T-helper 1 cell treated with Interleukin-12 subunit alpha and Interleukin-12 subunit beta and Interleukin-4 antibody, amounts not matched to agents 30 ng/mL and 1 ng/mL, for 36 hours (primary cell): Measurements from ENCODE around the gene MDFI. TPM values are rescaled to one million over a fixed set of nuclear protein-coding genes. Genes with fewer than 3 reads are reported as not detected.

Experiments
- intact Hi-C: fragments of 100-400 bp; cut with micrococcal nuclease; formaldehyde crosslinking; loops from one replicate; pipeline ENCODE4 v1.15.1; 2024
- total RNA-seq: library from RNA; stranded (reverse); gene quantifications from 2 replicates; pipeline ENCODE4 v1.2.3, GENCODE V29; 2022

MDFI gene
- total RNA-seq, 1 donor from 2014 or later = not detected

GRCh38 chr6:41630946-41631345 lies 7.3 kb upstream of the MDFI start:
- intact Hi-C loops = no loop called here

- intact Hi-C loops = no loop called here
Observed at GRCh38 chr6:41633056-41633634, 5.1 kb upstream of the MDFI start.

GRCh38 chr6:41634657-41635056 lies 3.6 kb upstream of the MDFI start:
- intact Hi-C loops = no loop called here

- intact Hi-C loops = no loop called here
Observed at GRCh38 chr6:41635365-41635764, 2.9 kb upstream of the MDFI start.

GRCh38 chr6:41636833-41637193 lies 1.5 kb upstream of the MDFI start:
- intact Hi-C loops = no loop called here

GRCh38 chr6:41637194-41638001 lies 870 bp upstream of the MDFI start:
- intact Hi-C loops = no loop called here

- intact Hi-C loops = no loop called here
Observed at GRCh38 chr6:41638935-41639808, 904 bp downstream of the MDFI start.

GRCh38 chr6:41639809-41640371 lies 1.6 kb downstream of the MDFI start:
- intact Hi-C loops = no loop called here

GRCh38 chr6:41640426-41640825 lies 2.2 kb downstream of the MDFI start:
- intact Hi-C loops = no loop called here

GRCh38 chr6:41641352-41641925 lies 3.2 kb downstream of the MDFI start:
- intact Hi-C loops = no loop called here

- intact Hi-C loops = no loop called here
Observed at GRCh38 chr6:41642090-41642959, 4.1 kb downstream of the MDFI start.

GRCh38 chr6:41642960-41643898 lies 5.0 kb downstream of the MDFI start:
- intact Hi-C loops = no loop called here

GRCh38 chr6:41643899-41644269 lies 5.6 kb downstream of the MDFI start:
- intact Hi-C loops = no loop called here

- intact Hi-C loops = no loop called here
Observed at GRCh38 chr6:41644297-41644879, 6.1 kb downstream of the MDFI start.

- intact Hi-C loops = no loop called here
Observed at GRCh38 chr6:41645007-41645618, 6.8 kb downstream of the MDFI start.

GRCh38 chr6:41646026-41646795 lies 7.9 kb downstream of the MDFI start:
- intact Hi-C loops = no loop called here

GRCh38 chr6:41647061-41647511 lies 8.8 kb downstream of the MDFI start:
- intact Hi-C loops = no loop called here
